GM12801 (cell line): ENCODE results near the gene ZNF329.

ENCODE experiments used
- CTCF ChIP-seq: IDR thresholded peaks from one replicate; pipeline ENCODE4 v1.5.1; 2011; ENCODE audit warnings: control low read depth; ENCODE audit not compliant: insufficient read length; ENCODE audit errors: extremely low read depth

ZNF329 gene

DNA sequence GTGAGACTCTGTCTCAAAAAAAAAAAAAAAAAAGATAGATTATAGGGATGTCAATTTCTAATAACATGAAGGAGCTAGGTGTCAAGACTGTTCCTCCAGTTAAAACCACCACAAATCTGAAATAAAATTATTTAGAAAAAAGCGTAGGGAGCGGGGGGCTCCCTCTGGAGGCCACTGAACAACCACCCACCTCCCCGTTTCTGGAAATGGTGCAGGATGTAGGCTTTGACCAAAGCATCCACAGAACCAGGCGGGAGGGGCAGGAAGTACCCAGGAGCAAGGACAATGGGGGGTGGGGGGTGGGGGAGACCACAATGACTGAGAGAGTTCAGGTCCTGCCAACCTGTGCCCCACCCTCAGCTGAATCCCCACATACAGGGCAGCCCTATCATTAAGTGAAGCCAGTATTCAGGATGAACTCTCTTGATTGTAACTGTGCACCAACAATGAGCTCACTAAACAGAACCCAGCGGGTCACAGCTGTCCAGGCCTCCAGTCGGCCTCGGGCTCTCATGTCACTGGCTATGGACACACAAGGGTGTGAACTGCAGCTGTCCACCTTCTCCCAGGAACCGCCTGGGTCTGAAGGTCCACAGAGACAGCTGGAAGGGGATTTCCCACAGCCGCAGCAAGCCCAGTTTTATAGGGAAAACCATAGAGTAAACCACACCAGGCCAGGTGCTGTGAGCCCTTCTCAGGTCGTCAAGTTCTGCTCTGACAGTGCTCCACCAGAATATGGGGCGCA lies 59.2 kb downstream of the ZNF329 start:
- no peak for TF ChIP-seq CTCF

DNA sequence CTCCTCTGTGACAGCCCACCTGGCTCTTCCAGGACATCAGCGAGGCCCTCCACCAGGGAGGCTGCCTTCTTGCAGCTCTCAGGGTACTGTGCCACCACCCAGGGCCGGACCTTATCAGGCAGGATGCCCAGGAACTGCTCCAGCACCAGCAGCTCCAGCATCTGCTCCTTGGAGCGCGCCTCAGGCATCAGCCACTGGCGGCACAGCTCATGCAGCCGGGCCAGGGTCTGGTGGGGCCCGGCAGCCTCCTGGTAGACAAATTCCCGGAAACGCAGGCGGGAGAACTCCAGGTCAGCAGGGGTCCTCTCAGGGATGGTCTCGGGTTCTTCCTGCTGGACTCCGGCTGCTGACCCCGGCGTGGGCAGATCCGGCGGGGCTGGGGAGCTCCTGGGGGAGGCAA lies 60.7 kb downstream of the ZNF329 start:
- TF ChIP-seq CTCF, result no peak

- TF ChIP-seq CTCF, result no peak
Observed at GRCh38 chr19:58088521-58089052, 62.0 kb downstream of the ZNF329 start.

GRCh38 chr19:58086825-58087710 lies 63.5 kb downstream of the ZNF329 start:
- TF ChIP-seq CTCF, result no peak

GRCh38 chr19:58085348-58085875 lies 65.2 kb downstream of the ZNF329 start:
- no peak for TF ChIP-seq CTCF

DNA sequence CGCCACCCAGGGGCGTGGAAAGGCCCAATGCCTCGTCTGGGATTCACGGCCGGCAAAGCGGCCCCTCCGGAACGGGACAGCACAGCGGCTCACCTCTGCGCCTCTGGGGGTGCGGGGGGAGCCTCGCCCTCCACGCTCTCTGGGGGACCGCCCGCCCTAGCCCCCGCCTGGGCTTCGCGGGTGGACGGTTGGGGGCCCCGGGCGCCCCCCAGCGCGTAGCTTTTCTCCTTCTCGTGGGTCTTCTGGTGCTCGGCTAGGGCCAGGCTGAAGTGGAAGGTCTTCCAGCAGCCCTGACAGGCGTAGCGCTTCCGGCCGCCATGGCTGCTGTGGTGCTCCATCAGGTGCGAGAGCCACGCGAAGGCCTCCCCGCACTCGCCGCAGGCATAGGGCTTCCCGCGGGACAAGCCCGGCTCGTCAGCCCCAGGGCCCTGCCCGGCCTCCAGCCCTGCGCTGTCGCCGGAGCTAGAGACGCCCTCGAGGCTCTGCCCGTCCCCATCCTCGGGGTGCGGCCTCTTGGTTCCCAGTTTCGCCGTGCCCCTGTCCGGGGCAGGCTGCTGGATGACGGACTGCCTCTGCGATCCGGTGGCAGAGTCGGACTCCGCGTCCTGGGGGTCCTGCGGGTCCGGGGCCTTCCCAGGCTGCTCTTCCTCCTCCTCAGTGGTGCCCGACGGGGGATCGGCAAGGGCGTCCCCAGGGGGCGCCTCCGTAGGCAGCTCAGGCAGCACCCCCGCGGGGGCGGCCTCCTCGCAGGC lies 65.8 kb downstream of the ZNF329 start:
- no peak for TF ChIP-seq CTCF

DNA sequence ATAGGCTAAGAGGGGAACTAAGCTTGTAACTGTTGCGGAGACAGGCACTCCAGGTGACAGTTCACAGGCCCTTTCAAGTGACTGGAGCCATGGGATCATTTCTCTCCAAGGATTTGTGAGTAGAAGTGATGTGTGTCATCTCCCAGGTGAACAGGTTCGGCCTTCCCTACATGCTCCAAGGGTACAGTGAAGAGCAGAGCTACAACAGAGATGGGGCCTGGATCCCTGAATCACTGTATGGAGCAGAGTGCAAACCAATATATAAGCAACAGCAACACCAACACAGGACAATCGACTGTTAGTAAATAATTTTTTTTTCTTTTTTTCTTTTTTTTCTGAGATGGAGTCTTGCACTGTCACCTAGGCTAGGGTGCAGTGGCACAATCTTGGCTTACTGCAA lies 67.6 kb downstream of the ZNF329 start:
- TF ChIP-seq CTCF, result no peak
